ENCODE data around the gene KIF2A. TPM values are rescaled to one million over a fixed set of nuclear protein-coding genes. Genes with fewer than 3 reads are reported as not detected.
A peak's percentile ranks its signal among the peaks of the same experiment; 100 is the strongest.

The KIF2A gene
- total RNA-seq, 2 experiments from 2014 or later, result 151 to 204 TPM

- ChIA-PET CTCF (interaction anchor here (0.6 to 1.4 kb wide), 4 partner anchors 8 to 91 kb away, joined by 3 to 4 read pairs (median 4); partner anchors contain the start of gene KIF2A), POLR2A (no interaction called here)
- H3K4me3 Mint-ChIP-seq, result no peak overlapping the region
- peak overlapping the region; percentile 43 for H3K27ac Mint-ChIP-seq
- no peaks in the 10 kb centered on the region for H3K27me3 Mint-ChIP-seq
- H3K9me3 Mint-ChIP-seq, result no peaks in the 10 kb centered on the region
- H3K4me1 Mint-ChIP-seq, result peaks cover 70% of the 10 kb centered on the region
- DNase-seq, result no peak
- H3K36me3 Mint-ChIP-seq (ENCODE audit: low read depth), result peaks cover 33% of the 10 kb centered on the region
Measured at GRCh38 chr5:62315376-62316175, 9.6 kb downstream of the KIF2A start.

DNA sequence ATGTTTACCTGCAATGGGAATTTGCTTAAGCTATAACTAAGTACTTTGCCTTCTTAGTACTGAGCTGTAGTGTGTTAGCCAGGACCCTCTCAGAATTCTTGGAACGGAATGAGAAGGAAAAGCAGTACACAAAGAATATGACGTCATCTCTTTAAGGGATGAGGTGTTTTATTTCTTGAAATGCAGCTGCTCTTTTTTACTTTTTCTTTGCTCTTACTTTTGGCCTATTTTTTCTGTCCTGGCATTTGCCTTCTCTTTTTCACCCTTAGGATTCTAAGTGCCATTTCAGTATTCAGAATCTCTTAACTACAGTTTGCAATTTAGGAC, 10.1 kb downstream of the KIF2A start:
- Mint-ChIP-seq H3K9me3 (no peaks in the 10 kb centered on the region), H3K36me3 (ENCODE audit: low read depth) (peaks cover 29% of the 10 kb centered on the region), H3K4me3 (no peak overlapping the region), H3K27ac (no peak overlapping the region), H3K27me3 (no peaks in the 10 kb centered on the region), H3K4me1 (peaks cover 67% of the 10 kb centered on the region)
- CTCF ChIA-PET, result interaction anchor here (1.0 to 1.4 kb wide), 3 partner anchors 9 to 92 kb away, joined by 3 to 4 read pairs (median 4); partner anchors contain the start of gene KIF2A
- POLR2A ChIA-PET, result no interaction called here
- DNase-seq, result no peak

DNA sequence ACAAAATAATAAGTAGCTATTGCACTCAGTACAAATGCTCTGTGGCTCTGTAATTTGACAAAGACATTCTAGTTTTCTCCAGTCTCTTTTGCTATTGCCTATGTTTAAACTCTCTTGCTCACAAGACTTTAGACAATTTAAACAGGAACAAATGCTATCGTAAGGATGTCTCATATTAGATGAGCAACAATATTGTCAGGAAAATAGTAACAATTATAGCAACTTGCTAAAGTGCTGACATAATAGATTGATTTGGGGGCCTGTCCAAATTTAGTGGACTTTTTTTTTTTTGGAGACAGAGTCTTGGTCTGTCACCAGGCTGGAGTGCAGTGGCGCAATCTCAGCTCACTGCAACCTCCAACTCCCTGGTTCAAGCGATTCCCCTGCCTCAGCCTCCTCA, 11.8 kb downstream of the KIF2A start:
- no peak overlapping the region for H3K27ac Mint-ChIP-seq
- ChIA-PET POLR2A (no interaction called here), CTCF (interaction anchor here (0.6 to 1.9 kb wide), 7 partner anchors 10 to 93 kb away, joined by 3 to 4 read pairs (median 3); no protein-coding TSS in a partner anchor)

GRCh38 chr5:62322484-62322883, 16.5 kb downstream of the KIF2A start:
- no peak for DNase-seq
- H3K4me3 Mint-ChIP-seq, result no peak overlapping the region
- no peaks in the 10 kb centered on the region for H3K9me3 Mint-ChIP-seq
- no peak overlapping the region for H3K27ac Mint-ChIP-seq
- POLR2A ChIA-PET, result no interaction called here
- CTCF ChIA-PET, result no interaction called here
- peaks cover 62% of the 10 kb centered on the region for H3K4me1 Mint-ChIP-seq
- H3K27me3 Mint-ChIP-seq, result no peaks in the 10 kb centered on the region
- peaks cover 50% of the 10 kb centered on the region for H3K36me3 Mint-ChIP-seq (ENCODE audit: low read depth)

More for the DNA sequence above, 11.8 kb downstream of the KIF2A start:
- no peak for DNase-seq
- Mint-ChIP-seq H3K9me3 (no peaks in the 10 kb centered on the region), H3K4me1 (peaks cover 56% of the 10 kb centered on the region), H3K4me3 (no peak overlapping the region), H3K36me3 (ENCODE audit: low read depth) (peaks cover 33% of the 10 kb centered on the region), H3K27me3 (no peaks in the 10 kb centered on the region)

DNA sequence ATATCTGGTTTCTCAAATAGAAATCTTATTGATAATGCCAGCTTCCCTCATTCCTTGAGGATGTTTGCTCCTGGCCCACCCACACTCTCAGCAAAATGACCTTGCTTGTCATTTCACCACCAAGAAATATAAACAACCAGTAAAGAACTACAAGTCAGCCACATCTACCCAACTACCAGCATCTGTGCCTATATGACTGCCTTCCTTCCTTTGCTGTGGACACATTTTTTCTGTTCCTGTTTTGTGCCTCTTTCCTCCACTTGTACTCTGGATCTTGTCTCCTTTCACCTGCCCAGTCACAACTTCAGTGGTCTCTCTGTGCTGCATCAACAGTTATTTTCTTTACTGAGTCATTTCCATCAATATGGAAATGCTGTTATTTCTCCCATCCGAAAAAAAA, 20.3 kb downstream of the KIF2A start:
- ChIA-PET CTCF (interaction anchor here (1.2 kb wide), 1 partner anchor 20 kb away, joined by 3 read pairs; the partner anchor contains the start of gene KIF2A), POLR2A (no interaction called here)
- DNase-seq, result no peak
- Mint-ChIP-seq H3K4me1 (peaks cover 60% of the 10 kb centered on the region), H3K9me3 (no peaks in the 10 kb centered on the region), H3K4me3 (no peak overlapping the region), H3K27me3 (no peaks in the 10 kb centered on the region), H3K27ac (peak overlapping the region; percentile 39), H3K36me3 (ENCODE audit: low read depth) (peaks cover 43% of the 10 kb centered on the region)

DNA sequence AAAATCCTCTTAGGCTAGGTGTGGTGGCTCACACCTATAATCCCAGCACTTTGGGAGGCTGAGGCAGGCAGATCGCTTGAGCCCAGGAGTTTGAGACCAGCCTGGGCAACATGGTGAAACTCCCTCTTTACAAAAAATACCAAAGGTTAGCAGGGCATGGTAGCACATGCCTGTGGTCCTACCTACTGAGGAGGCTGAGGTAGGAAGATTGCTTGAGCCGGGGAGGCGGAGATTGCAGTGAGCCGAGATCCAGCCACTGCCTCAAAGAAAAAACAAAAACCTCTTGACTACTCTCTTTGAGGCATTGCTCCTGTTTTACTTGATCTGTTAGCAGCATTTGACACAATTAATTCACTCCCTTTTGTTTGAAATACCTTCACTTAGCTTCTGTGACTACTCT, 20.7 kb downstream of the KIF2A start:
- H3K9me3 Mint-ChIP-seq, result no peaks in the 10 kb centered on the region
- H3K27ac Mint-ChIP-seq, result no peak overlapping the region
- ChIA-PET POLR2A (no interaction called here), CTCF (interaction anchor here (1.0 to 1.5 kb wide), 2 partner anchors 8 to 42 kb away, joined by 3 to 4 read pairs; no protein-coding TSS in a partner anchor)
- no peak for DNase-seq
- H3K36me3 Mint-ChIP-seq (ENCODE audit: low read depth), result peaks cover 39% of the 10 kb centered on the region
- H3K4me3 Mint-ChIP-seq, result no peak overlapping the region
- no peaks in the 10 kb centered on the region for H3K27me3 Mint-ChIP-seq
- peaks cover 56% of the 10 kb centered on the region for H3K4me1 Mint-ChIP-seq

GRCh38 chr5:62327138-62328053, 21.4 kb downstream of the KIF2A start:
- Mint-ChIP-seq H3K27me3 (no peaks in the 10 kb centered on the region), H3K36me3 (ENCODE audit: low read depth) (peaks cover 32% of the 10 kb centered on the region), H3K4me1 (peaks cover 61% of the 10 kb centered on the region), H3K4me3 (no peak overlapping the region), H3K9me3 (no peaks in the 10 kb centered on the region), H3K27ac (no peak overlapping the region)
- CTCF ChIA-PET, result interaction anchor here (1.0 to 1.5 kb wide), 5 partner anchors 8 to 41 kb away, joined by 3 to 4 read pairs (median 3); no protein-coding TSS in a partner anchor
- DNase-seq, result no peak
- POLR2A ChIA-PET, result no interaction called here

- ChIA-PET CTCF (interaction anchor here (1.0 to 1.3 kb wide), 5 partner anchors 10 to 19 kb away, joined by 3 to 4 read pairs (median 3); no protein-coding TSS in a partner anchor), POLR2A (interaction anchor here (0.7 kb wide), 1 partner anchor 27 kb away, joined by 6 read pairs; no protein-coding TSS in a partner anchor)
- Mint-ChIP-seq H3K27me3 (no peaks in the 10 kb centered on the region), H3K4me1 (peaks cover 68% of the 10 kb centered on the region), H3K27ac (no peak overlapping the region), H3K9me3 (no peaks in the 10 kb centered on the region), H3K36me3 (ENCODE audit: low read depth) (peaks cover 34% of the 10 kb centered on the region), H3K4me3 (no peak overlapping the region)
- DNase-seq, result no peak
Measured at GRCh38 chr5:62328772-62329491, 22.9 kb downstream of the KIF2A start.

DNA sequence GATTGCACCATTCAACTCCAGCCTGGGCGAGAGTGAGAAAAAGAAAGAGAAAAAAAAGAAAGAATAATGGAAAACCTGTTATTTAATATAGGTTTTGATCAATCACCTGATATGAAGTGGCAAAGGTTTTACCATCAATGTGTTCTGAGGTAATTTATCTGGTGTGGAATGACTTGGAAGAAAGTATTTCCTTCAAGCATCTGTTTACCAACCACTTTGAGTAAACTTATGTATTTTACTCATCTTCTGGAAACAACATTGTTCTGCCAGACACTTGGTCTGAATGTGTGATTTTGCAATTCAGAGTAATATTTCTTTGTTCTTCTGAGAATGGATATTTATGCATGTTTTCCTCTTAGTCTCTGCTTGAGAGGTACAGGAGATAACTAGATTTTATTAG, 24.3 kb downstream of the KIF2A start:
- peaks cover 35% of the 10 kb centered on the region for H3K36me3 Mint-ChIP-seq (ENCODE audit: low read depth)
- H3K27ac Mint-ChIP-seq, result peak overlapping the region; percentile 22
- ChIA-PET POLR2A (no interaction called here), CTCF (interaction anchor here (1.3 kb wide), 1 partner anchor 13 kb away, joined by 4 read pairs; no protein-coding TSS in a partner anchor)
- peaks cover 69% of the 10 kb centered on the region for H3K4me1 Mint-ChIP-seq
- no peak for DNase-seq
- H3K4me3 Mint-ChIP-seq, result no peak overlapping the region
- H3K27me3 Mint-ChIP-seq, result no peaks in the 10 kb centered on the region
- no peaks in the 10 kb centered on the region for H3K9me3 Mint-ChIP-seq

DNA sequence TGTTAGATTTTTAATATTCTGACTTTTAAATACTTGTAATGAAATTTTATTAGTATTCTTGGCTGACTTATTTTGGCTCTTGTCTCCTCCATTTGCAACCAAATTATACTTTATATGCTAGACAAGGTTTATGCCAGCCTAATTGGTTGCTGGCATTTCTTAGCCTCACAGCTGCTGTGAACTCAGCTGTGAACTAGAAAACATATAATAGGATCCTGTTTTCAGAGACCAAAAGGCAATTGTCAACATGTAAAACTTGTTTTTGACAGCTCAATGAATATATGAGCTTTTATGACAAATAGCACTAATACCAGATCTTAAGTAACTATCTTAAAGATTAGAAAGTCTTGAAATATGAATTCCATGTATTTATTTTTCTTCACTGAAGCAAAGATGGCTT, 25.9 kb downstream of the KIF2A start:
- ChIA-PET POLR2A (no interaction called here), CTCF (interaction anchor here (1.4 to 2.9 kb wide), 2 partner anchors 12 to 18 kb away, joined by 4 to 12 read pairs; no protein-coding TSS in a partner anchor)
- no peak for DNase-seq
- Mint-ChIP-seq H3K4me3 (no peak overlapping the region), H3K27me3 (no peaks in the 10 kb centered on the region), H3K4me1 (peaks cover 56% of the 10 kb centered on the region), H3K36me3 (ENCODE audit: low read depth) (peaks cover 24% of the 10 kb centered on the region), H3K9me3 (no peaks in the 10 kb centered on the region), H3K27ac (no peak overlapping the region)

- Mint-ChIP-seq H3K27ac (no peak overlapping the region), H3K9me3 (no peaks in the 10 kb centered on the region), H3K4me1 (peaks cover 44% of the 10 kb centered on the region), H3K36me3 (ENCODE audit: low read depth) (peaks cover 24% of the 10 kb centered on the region), H3K4me3 (no peak overlapping the region), H3K27me3 (no peaks in the 10 kb centered on the region)
- CTCF ChIA-PET, result interaction anchor here (0.7 to 2.9 kb wide), 7 partner anchors 10 to 111 kb away, joined by 3 to 12 read pairs (median 3); no protein-coding TSS in a partner anchor
- POLR2A ChIA-PET, result no interaction called here
- DNase-seq, result no peak
Measured at GRCh38 chr5:62333250-62333794, 27.3 kb downstream of the KIF2A start.

GRCh38 chr5:62334082-62334481, 28.1 kb downstream of the KIF2A start:
- Mint-ChIP-seq H3K4me3 (no peak overlapping the region), H3K9me3 (no peaks in the 10 kb centered on the region), H3K27ac (peak overlapping the region; percentile 50), H3K27me3 (no peaks in the 10 kb centered on the region), H3K4me1 (peaks cover 40% of the 10 kb centered on the region), H3K36me3 (ENCODE audit: low read depth) (peaks cover 24% of the 10 kb centered on the region)
- POLR2A ChIA-PET, result no interaction called here
- DNase-seq, result no peak
- CTCF ChIA-PET, result interaction anchor here (0.7 to 2.9 kb wide), 3 partner anchors 10 to 109 kb away, joined by 3 to 12 read pairs (median 4); no protein-coding TSS in a partner anchor
